ENCODE results near the gene ATG16L1. TPM values are rescaled to one million over a fixed set of nuclear protein-coding genes. Genes with fewer than 3 reads are reported as not detected.
A peak's percentile ranks its signal among the peaks of the same experiment; 100 is the strongest.

ATG16L1 gene
- total RNA-seq, 1 experiment from 2014 or later = 54.3 TPM

- peaks cover 100% of the 10 kb centered on the region for H3K36me3 ChIP-seq
- no peak overlapping the region for H3K4me3 ChIP-seq
- DNase-seq (ENCODE audit: low read depth in 1 of 2, low spot score in 2 of 2) = no peak
Observed at GRCh38 chr2:233273120-233273519, 21.6 kb downstream of the ATG16L1 start.

GRCh38 chr2:233275223-233275622 is 23.8 kb downstream of the ATG16L1 start:
- Histone ChIP-seq H3K4me1 (replicated peaks) (no peaks in the 10 kb centered on the region), H3K36me3 (peaks cover 100% of the 10 kb centered on the region)
- no peak for DNase-seq (ENCODE audit: low read depth in 1 of 2, low spot score in 2 of 2)

More at GRCh38 chr2:233273120-233273519, 21.6 kb downstream of the ATG16L1 start:
- Histone ChIP-seq H3K27ac (no peak overlapping the region), H3K9me3 (replicated peaks) (no peaks in the 10 kb centered on the region), H3K4me1 (replicated peaks) (no peaks in the 10 kb centered on the region), H3K27me3 (replicated peaks) (no peaks in the 10 kb centered on the region)

DNA sequence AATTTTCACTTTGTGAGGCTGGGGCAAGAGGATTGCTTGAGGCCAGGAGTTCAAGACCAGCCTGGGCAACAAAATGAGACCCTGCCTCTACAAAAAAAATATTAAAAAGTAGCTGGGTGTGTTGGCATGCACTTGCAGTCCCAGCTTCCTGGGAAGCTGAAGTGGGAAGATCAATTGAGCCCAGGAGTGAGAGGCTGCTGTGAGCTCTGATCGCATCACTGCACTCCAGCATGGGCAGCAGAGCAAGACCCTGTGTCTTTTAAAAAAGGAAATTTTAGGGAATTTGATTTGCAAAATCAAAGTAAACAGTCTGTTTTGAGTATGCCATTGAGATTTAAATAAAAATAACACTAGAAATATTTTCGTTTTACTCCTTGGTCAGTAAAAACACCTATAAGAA is 27.4 kb downstream of the ATG16L1 start:
- Histone ChIP-seq H3K4me3 (no peak overlapping the region), H3K36me3 (peaks cover 100% of the 10 kb centered on the region), H3K27ac (no peak overlapping the region), H3K27me3 (replicated peaks) (no peaks in the 10 kb centered on the region), H3K9me3 (replicated peaks) (no peaks in the 10 kb centered on the region), H3K4me1 (replicated peaks) (no peaks in the 10 kb centered on the region)
- DNase-seq (ENCODE audit: low read depth in 1 of 2, low spot score in 2 of 2) = no peak

More at GRCh38 chr2:233275223-233275622, 23.8 kb downstream of the ATG16L1 start:
- H3K4me3 ChIP-seq = no peak overlapping the region
- H3K27ac ChIP-seq = no peak overlapping the region
- no peaks in the 10 kb centered on the region for H3K27me3 ChIP-seq (replicated peaks)
- H3K9me3 ChIP-seq (replicated peaks) = no peaks in the 10 kb centered on the region

DNA sequence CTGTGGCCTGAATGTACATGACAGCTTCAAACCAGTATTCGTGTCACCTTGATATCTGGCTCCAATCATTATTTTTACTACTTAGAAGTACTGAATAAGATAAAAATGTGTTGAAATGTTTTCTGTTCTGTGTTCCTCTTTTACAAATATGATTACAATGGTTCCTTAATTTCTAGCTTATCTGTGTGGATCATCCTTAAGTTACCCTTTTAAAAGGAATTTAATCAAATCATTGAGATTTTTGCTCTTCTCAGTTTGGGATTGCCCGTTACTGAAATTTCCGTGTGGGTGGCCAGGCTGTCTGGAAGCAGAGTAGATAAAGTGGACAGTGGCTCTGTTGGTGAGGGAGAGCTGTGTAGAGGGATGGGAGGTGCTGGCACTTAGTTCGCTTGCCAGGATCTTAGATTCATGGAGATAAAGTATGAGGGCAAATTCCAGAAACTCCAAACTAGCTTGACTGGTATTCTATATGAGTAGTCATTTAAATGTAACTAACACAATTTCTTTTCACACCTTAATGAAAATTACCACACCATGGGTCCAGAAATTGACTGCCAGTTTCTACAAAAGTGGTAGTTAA is 28.7 kb downstream of the ATG16L1 start:
- peaks cover 100% of the 10 kb centered on the region for H3K36me3 ChIP-seq
- no peak overlapping the region for H3K27ac ChIP-seq
- no peaks in the 10 kb centered on the region for H3K9me3 ChIP-seq (replicated peaks)
- no peak overlapping the region for H3K4me3 ChIP-seq
- H3K27me3 ChIP-seq (replicated peaks) = no peaks in the 10 kb centered on the region
- DNase-seq (ENCODE audit: low read depth in 1 of 2, low spot score in 2 of 2) = no peak
- H3K4me1 ChIP-seq (replicated peaks) = no peaks in the 10 kb centered on the region

GRCh38 chr2:233281553-233281952 is 30.1 kb downstream of the ATG16L1 start:
- no peaks in the 10 kb centered on the region for H3K27me3 ChIP-seq (replicated peaks)
- no peaks in the 10 kb centered on the region for H3K9me3 ChIP-seq (replicated peaks)
- peaks cover 98% of the 10 kb centered on the region for H3K36me3 ChIP-seq
- H3K4me3 ChIP-seq = no peak overlapping the region
- DNase-seq (ENCODE audit: low read depth in 1 of 2, low spot score in 2 of 2) = no peak
- no peak overlapping the region for H3K27ac ChIP-seq
- H3K4me1 ChIP-seq (replicated peaks) = no peaks in the 10 kb centered on the region

DNA sequence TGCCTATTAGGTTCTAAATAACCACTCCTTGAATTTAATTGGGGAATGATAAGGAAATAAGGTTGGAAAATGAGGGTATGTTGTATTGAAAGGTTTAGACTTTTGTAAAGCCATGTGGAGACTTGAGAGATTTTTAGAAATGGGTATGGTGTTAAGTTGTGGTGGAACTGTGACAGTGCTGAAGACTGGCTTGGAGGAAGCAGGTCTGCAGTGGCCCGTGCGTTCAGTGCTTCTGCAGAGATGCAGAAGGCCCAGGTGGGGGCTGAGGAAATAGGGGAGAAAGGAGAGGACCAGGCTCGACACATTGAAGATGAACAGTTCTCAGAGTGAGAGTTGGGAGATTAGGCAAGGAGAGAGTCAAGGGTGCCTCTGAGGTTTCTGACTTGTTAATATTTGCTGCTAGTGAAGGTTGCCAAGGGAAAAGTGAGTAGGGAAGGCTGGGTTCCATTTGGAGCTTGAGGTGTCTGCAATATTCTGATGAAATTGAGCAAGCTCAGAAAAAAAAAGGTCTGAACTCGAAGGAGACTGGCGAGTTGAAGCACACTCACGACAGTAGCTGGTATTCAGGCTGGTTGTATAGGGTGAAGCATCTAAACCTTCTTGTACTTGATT is 30.6 kb downstream of the ATG16L1 start:
- Histone ChIP-seq H3K36me3 (peaks cover 98% of the 10 kb centered on the region), H3K27me3 (replicated peaks) (no peaks in the 10 kb centered on the region), H3K9me3 (replicated peaks) (no peaks in the 10 kb centered on the region), H3K4me1 (replicated peaks) (no peaks in the 10 kb centered on the region), H3K27ac (no peak overlapping the region), H3K4me3 (no peak overlapping the region)
- DNase-seq (ENCODE audit: low read depth in 1 of 2, low spot score in 2 of 2) = no peak

GRCh38 chr2:233285921-233286320 is 34.4 kb downstream of the ATG16L1 start:
- Histone ChIP-seq H3K27me3 (replicated peaks) (no peaks in the 10 kb centered on the region), H3K4me1 (replicated peaks) (peaks cover 22% of the 10 kb centered on the region), H3K36me3 (peaks cover 98% of the 10 kb centered on the region), H3K9me3 (replicated peaks) (no peaks in the 10 kb centered on the region), H3K27ac (no peak overlapping the region), H3K4me3 (no peak overlapping the region)
- no peak for DNase-seq (ENCODE audit: low read depth in 1 of 2, low spot score in 2 of 2)

DNA sequence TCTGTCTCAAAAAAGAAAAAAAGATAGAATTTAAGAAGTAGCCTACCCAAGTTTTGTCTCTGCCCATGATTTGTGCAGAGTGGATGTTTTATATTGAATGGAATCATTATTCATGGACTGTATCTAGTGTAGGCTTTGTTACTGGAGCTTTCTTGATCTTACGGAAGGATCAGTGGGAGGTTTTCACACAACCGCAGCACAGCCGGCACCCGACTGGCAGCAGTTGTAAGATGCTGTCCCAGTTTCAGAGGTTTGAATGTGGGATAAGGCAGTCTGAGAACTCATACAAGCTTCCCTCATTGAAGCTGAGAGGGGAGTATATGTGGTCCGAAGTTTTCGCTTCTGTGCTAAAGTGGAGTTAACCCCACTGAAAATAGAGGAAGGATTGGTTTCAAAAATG is 36.4 kb downstream of the ATG16L1 start:
- Histone ChIP-seq H3K27ac (no peak overlapping the region), H3K36me3 (peaks cover 98% of the 10 kb centered on the region)
- no peak for DNase-seq (ENCODE audit: low read depth in 1 of 2, low spot score in 2 of 2)

DNA sequence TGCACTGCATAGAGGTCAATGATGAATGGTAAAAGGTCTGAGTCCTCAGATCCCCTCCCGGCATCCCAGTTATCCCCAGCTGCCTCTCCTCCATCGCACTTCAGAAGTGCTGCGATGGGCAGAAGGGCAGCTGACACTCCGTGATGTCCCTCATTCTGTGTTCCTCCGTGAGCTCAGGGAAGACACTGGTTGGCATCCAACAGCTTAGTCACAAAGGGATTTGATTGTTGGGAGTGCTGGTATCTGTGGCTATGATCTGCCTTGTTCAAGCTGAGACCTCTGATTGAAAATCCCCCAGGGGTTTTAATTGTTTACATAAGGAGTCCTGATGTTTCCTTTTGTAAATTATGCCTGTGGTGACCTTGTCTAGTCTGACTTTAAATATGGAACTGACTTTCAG is 37.2 kb downstream of the ATG16L1 start:
- no peak overlapping the region for H3K27ac ChIP-seq
- no peak overlapping the region for H3K4me3 ChIP-seq
- H3K36me3 ChIP-seq = peaks cover 98% of the 10 kb centered on the region
- DNase-seq (ENCODE audit: low read depth in 1 of 2, low spot score in 2 of 2) = peak in 1 of 2 experiments; percentile 15
- H3K27me3 ChIP-seq (replicated peaks) = no peaks in the 10 kb centered on the region
- no peaks in the 10 kb centered on the region for H3K9me3 ChIP-seq (replicated peaks)
- H3K4me1 ChIP-seq (replicated peaks) = peaks cover 22% of the 10 kb centered on the region

More for the DNA sequence above, 36.4 kb downstream of the ATG16L1 start:
- no peaks in the 10 kb centered on the region for H3K27me3 ChIP-seq (replicated peaks)
- peaks cover 22% of the 10 kb centered on the region for H3K4me1 ChIP-seq (replicated peaks)
- no peak overlapping the region for H3K4me3 ChIP-seq
- H3K9me3 ChIP-seq (replicated peaks) = no peaks in the 10 kb centered on the region

DNA sequence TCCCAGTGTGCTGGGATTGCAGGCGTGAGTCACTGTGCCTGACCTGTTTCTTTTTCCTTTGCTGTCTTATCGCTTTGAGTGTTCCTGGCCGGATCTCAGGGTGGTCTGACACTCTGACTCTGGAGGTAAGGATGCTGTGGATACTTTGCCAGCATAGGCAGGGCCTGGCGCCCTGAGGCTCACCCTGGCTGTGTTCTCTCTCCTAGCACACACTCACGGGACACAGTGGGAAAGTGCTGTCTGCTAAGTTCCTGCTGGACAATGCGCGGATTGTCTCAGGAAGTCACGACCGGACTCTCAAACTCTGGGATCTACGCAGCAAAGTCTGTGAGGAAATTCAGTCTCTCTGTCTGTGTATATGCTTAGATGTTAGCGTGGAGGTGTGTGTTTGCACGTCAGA is 38.2 kb downstream of the ATG16L1 start:
- H3K9me3 ChIP-seq (replicated peaks) = no peaks in the 10 kb centered on the region
- peaks cover 22% of the 10 kb centered on the region for H3K4me1 ChIP-seq (replicated peaks)
- no peak for DNase-seq (ENCODE audit: low read depth in 1 of 2, low spot score in 2 of 2)
- H3K27me3 ChIP-seq (replicated peaks) = no peaks in the 10 kb centered on the region
- no peak overlapping the region for H3K4me3 ChIP-seq
- no peak overlapping the region for H3K27ac ChIP-seq
- peaks cover 98% of the 10 kb centered on the region for H3K36me3 ChIP-seq

- Histone ChIP-seq H3K27me3 (replicated peaks) (no peaks in the 10 kb centered on the region), H3K9me3 (replicated peaks) (no peaks in the 10 kb centered on the region), H3K4me1 (replicated peaks) (peaks cover 22% of the 10 kb centered on the region), H3K36me3 (peaks cover 98% of the 10 kb centered on the region), H3K4me3 (no peak overlapping the region), H3K27ac (no peak overlapping the region)
- no peak for DNase-seq (ENCODE audit: low read depth in 1 of 2, low spot score in 2 of 2)
Observed at GRCh38 chr2:233290051-233290845, 38.8 kb downstream of the ATG16L1 start.

DNA sequence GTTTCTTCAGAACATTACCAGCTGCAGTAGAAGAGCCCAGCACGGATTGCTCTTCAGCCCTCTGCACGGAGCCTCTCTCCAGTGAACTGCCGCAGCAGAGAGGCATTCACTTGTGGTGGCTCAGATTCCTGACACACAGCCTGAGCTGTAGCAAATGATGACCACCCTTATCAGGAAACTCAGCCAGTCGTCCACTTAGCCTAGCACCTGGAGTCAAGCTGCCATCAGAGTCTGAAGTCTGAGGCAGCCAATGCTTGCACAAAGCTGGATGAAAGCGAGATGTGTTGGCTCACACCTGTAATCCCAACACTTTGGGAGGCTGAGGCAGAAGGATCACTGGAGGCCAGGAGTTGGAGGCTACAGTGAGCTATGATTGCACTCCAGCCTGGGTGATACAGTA is 44.4 kb downstream of the ATG16L1 start:
- no peak for DNase-seq (ENCODE audit: low read depth in 1 of 2, low spot score in 2 of 2)
- no peaks in the 10 kb centered on the region for H3K4me1 ChIP-seq (replicated peaks)
- no peaks in the 10 kb centered on the region for H3K9me3 ChIP-seq (replicated peaks)
- H3K36me3 ChIP-seq = peaks cover 61% of the 10 kb centered on the region
- no peak overlapping the region for H3K27ac ChIP-seq
- no peak overlapping the region for H3K4me3 ChIP-seq
- H3K27me3 ChIP-seq (replicated peaks) = no peaks in the 10 kb centered on the region

GRCh38 chr2:233297076-233297475 is 45.6 kb downstream of the ATG16L1 start:
- H3K4me3 ChIP-seq = no peak overlapping the region
- DNase-seq (ENCODE audit: low read depth in 1 of 2, low spot score in 2 of 2) = no peak
- H3K27me3 ChIP-seq (replicated peaks) = no peaks in the 10 kb centered on the region
- peaks cover 49% of the 10 kb centered on the region for H3K36me3 ChIP-seq
- no peaks in the 10 kb centered on the region for H3K4me1 ChIP-seq (replicated peaks)
- no peak overlapping the region for H3K27ac ChIP-seq
- no peaks in the 10 kb centered on the region for H3K9me3 ChIP-seq (replicated peaks)

DNA sequence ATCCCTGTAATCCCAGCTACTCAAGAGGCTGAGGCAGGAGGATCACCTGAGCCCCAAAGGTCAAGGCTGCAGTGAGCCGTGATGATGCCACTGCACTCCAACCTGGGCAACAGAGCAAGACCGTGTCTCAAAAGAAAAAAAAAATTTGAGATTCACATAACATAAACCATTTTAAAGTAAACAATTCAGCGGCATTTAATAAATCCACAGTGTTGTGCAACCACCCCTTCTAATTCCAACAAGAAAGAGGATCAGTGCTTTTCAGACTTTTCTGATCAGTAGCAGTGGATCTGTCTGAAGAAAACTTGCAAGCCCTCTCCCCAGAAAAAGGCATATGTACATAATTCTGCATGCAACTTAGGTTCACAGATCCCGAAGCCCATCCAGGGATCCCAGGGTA is 48.9 kb downstream of the ATG16L1 start:
- no peak overlapping the region for H3K4me3 ChIP-seq
- DNase-seq (ENCODE audit: low read depth in 1 of 2, low spot score in 2 of 2) = no peak
- no peak overlapping the region for H3K27ac ChIP-seq
- H3K36me3 ChIP-seq = peaks cover 16% of the 10 kb centered on the region
- H3K4me1 ChIP-seq (replicated peaks) = no peaks in the 10 kb centered on the region
- H3K27me3 ChIP-seq (replicated peaks) = no peaks in the 10 kb centered on the region
- H3K9me3 ChIP-seq (replicated peaks) = no peaks in the 10 kb centered on the region
